Measurements from ENCODE around the gene POU2AF2.

POU2AF2 gene

DNA sequence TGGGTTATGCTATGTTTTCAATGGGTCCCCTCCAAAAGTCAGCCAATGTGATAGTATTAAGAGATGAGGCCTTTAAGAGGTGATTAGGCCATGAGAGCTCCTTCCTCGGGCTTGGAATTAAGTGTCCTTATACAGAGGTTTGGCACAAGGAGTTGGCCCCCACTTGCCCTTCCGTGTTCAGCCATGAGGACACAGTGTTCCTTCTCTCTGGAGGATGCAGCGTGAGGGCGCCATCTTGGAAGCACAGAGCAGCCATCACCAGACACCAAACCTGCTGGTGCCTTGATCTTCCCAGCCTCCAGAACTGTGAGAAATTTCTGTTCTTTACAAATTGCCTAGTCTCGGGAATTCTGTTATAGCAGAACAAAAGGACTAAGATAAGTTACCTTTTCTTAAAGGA, 79.7 kb downstream of the POU2AF2 start:
- TF ChIP-seq, protein P1, sequence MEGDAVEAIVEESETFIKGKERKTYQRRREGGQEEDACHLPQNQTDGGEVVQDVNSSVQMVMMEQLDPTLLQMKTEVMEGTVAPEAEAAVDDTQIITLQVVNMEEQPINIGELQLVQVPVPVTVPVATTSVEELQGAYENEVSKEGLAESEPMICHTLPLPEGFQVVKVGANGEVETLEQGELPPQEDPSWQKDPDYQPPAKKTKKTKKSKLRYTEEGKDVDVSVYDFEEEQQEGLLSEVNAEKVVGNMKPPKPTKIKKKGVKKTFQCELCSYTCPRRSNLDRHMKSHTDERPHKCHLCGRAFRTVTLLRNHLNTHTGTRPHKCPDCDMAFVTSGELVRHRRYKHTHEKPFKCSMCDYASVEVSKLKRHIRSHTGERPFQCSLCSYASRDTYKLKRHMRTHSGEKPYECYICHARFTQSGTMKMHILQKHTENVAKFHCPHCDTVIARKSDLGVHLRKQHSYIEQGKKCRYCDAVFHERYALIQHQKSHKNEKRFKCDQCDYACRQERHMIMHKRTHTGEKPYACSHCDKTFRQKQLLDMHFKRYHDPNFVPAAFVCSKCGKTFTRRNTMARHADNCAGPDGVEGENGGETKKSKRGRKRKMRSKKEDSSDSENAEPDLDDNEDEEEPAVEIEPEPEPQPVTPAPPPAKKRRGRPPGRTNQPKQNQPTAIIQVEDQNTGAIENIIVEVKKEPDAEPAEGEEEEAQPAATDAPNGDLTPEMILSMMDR (IDR thresholded peaks at IDR 0.05; ENCODE audit: extremely low read depth, missing control alignments): no peak
- DNase-seq (ENCODE audit: low spot score): no peak

DNA sequence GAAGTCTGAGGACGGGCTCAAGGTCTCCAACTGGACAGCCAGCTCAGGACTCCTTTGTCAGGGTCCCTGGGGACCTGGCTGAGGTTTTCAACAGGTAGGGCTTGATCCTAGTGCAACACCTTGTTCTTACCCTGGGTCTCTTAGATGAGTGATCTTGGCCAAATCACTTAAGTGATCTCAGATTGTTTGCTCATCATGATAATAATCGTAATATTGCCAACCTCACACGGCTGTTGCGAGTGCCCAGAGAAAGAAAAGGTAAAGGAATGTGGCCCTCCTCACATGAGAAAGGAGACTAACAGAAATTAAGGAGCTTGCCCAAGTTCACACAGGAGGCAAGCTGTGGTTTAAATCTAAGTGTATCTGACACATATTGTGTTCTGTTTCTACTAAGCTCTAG, 81.3 kb downstream of the POU2AF2 start:
- TF ChIP-seq, protein P1 (IDR thresholded peaks at IDR 0.05; ENCODE audit: extremely low read depth, missing control alignments): no peak
- no peak for DNase-seq (ENCODE audit: low spot score)

DNA sequence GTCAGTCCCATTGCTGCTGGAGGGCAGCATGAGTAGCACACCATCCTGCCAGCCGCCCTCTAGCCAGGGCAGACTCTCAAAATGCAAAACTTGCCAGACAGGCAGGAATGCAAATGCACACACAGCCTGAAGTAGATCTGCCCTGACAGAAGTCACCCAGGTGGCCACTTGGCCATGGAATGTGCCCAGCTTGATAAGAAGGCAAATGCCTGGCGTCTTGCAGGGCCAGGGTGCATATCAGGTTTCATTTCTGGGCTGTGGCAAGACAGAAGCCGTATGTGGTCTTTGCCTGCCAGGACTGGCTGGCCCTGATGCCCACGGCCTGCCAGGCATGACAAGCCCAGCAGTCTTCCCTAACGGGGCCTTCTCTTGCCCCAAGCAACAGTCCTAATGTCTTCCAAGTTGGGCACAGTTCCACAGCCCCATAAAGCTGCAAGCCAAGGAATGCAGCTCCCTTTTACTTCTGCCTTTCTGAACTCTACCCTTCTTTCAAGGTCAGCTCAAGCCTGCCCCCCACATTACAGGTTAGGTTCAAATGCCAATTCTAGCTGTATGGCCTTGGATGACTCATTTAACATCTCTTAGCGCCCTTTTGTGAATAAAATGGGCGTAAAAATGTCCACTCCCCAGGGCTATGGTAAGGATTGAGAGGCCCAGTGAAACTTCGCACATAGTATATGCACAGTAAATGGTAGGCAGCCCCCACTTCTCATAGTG, 82.5 kb downstream of the POU2AF2 start:
- no peak for DNase-seq (ENCODE audit: low spot score)
- TF ChIP-seq, protein P1 (IDR thresholded peaks at IDR 0.05; ENCODE audit: extremely low read depth, missing control alignments): no peak

DNA sequence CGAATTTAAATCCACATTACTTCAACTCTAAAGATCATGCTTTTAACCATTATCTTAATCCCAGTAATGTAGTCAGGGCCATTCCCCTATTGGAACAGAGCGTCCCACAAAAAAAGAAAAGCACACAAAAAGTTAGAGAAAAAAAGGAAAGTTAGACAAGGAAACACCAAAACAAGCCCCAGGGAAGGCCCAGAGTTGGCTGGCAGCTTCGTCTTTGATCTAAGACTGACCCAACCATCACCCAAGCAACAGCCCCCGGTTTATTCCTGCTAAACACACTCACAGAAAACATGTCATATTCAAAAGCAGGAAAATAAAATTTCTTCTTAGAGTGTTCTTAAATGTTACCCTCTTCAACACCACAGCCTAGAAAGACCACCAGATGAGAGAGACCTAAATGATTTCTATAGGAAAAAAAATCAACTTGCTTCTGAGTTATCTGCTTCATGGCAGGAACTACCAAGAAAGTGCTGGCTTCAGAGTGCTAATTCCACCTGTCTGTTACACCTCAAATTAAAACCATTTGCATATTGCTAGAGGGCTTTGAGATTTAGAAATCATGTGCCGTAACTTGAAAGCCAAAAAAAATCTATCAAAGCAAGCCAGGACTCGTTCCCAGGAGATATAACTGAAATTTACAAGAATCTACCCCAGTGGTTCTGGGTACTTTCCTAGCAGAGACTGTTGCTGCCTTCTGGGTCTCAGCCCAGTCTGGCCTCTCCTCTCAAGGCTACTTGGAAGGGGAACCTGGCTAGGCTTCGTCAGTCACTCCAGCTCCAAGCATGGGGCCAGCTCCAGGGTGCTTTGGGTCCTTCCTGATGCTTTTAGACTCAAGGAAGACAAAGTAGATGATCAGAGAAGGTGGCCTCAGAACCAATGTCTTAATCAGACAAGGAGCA, 84.0 kb downstream of the POU2AF2 start:
- TF ChIP-seq, protein P1 (IDR thresholded peaks at IDR 0.05; ENCODE audit: extremely low read depth, missing control alignments): no peak
- DNase-seq (ENCODE audit: low spot score): no peak

DNA sequence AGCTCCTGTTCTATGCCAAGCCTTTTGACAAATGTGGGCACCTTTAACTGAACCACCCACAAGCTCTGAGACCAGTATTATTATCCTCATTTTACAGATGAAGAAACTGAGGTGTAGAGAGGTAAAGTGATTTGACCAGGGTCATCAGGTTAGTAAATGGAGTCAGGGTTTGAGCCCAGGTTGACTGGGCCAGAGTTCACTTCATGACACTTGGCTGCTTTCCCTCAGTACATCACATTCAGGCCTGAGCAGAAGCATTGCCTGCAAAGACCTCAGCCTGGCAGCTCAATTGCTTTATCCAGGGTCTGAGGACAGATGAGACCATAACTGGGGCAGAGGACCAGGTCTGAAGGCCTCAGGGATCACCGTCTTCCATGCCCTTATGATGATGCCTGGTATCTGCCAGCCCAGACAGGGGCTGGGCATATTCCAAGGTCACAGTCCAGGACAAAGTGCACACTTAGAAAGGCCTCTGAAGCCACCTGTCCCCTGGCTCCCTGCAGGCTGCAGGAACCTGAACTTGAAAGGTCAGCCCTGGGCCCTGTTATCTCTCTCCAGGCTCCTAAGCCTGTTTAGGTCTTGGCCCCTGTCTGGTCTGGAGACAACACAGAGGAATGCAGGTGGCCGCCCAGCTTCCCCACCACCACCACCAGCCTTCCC, 84.8 kb downstream of the POU2AF2 start:
- TF ChIP-seq, protein P1 (IDR thresholded peaks at IDR 0.05; ENCODE audit: extremely low read depth, missing control alignments): no peak
- no peak for DNase-seq (ENCODE audit: low spot score)

DNA sequence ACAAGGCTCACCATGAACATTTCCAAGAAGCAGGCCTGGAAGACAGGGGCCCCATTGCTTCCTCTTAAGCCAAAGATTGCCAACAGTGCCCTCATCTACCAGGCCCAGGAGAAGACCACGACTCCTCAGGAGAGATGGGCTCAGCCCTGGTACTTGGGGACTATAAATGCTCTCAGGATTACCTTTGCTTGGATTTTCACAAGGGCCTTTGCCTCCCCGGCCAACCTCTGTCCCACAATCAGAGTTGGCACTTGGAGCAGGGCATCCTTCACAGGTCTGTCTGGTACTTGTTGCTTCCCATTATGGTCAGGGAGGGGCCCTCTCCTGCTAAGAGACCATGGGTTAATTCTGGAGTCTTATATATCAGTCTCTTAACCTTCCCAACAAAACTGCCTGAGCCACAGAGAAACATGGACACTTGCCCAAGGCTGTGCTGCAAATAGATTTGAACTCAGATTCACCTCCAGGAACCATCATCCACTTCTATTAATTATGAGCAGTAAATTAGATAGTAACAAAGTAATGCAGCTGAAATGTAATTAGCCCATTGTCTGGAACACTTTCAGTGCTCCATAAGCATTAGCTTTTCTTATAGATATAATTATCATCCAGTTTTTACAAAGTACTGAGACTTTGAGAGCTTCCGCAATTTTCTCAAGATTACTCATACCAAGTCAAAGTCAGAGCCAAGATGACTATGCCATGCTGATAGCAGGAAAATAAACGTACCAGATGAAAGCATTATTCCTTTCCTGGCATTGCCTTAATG, 86.4 kb downstream of the POU2AF2 start:
- DNase-seq (ENCODE audit: low spot score): no peak
- TF ChIP-seq, protein P1 (IDR thresholded peaks at IDR 0.05; ENCODE audit: extremely low read depth, missing control alignments): no peak
